Calu3 (cell line): ENCODE measurements around the gene SNRNP35. TPM values are rescaled to one million over a fixed set of nuclear protein-coding genes. Genes with fewer than 3 reads are reported as not detected.
"Not testable (repeated sequence)": the region's sequence is repeated elsewhere in the genome, so short reads cannot be mapped to it uniquely, and the experiment has no call there.

Experiments
- Bru-seq: library from RNA; stranded (reverse); fragments of 400-500 nt; gene quantifications from one replicate; lab custom pipeline; 2021; lab: Mats Ljungman, UMichigan
- BruChase-seq, 2 experiments: library from RNA; stranded (reverse); fragments of 400-500 nt; gene quantifications; one replicate each; lab custom pipeline; 2021; lab: Mats Ljungman, UMichigan
- BruUV-seq: library from RNA; stranded (reverse); fragments of 400-500 nt; replicated peaks from 2 replicates; lab custom pipeline; 2021; lab: Mats Ljungman, UMichigan
- CTCF ChIA-PET: fragments of 300-600 bp; sonication (Branson Sonifier 250); formaldehyde crosslinking; loops from one replicate; lab custom pipeline; 2022; ENCODE audit warnings: antibody characterized with exemption; lab: Charles Lee
- DNase-seq: peaks from one replicate; pipeline ENCODE4 v3.0.0; 2022
- H3K27ac Mint-ChIP-seq: one replicate; pipeline ENCODE4 v1.8.0; 2022; ENCODE audit warnings: mixed read lengths; ENCODE audit not compliant: unreplicated experiment
- H3K27me3 Mint-ChIP-seq: one replicate; pipeline ENCODE4 v1.8.0; 2022; ENCODE audit warnings: mixed read lengths; ENCODE audit not compliant: unreplicated experiment
- H3K36me3 Mint-ChIP-seq: one replicate; pipeline ENCODE4 v1.8.0; 2022; ENCODE audit warnings: mild to moderate bottlenecking, moderate library complexity, mixed read lengths; ENCODE audit not compliant: insufficient read depth, unreplicated experiment
- H3K4me1 Mint-ChIP-seq: one replicate; pipeline ENCODE4 v1.8.0; 2022; ENCODE audit warnings: mild to moderate bottlenecking, low read depth, mixed read lengths; ENCODE audit not compliant: unreplicated experiment
- H3K4me3 Mint-ChIP-seq: one replicate; pipeline ENCODE4 v1.8.0; 2022; ENCODE audit warnings: mild to moderate bottlenecking, low read depth, moderate library complexity, mixed read lengths; ENCODE audit not compliant: unreplicated experiment
- H3K9me3 Mint-ChIP-seq: one replicate; pipeline ENCODE4 v1.8.0; 2022; ENCODE audit warnings: low read depth, mixed read lengths; ENCODE audit not compliant: unreplicated experiment
- intact Hi-C: fragments of 100-400 bp; cut with micrococcal nuclease; formaldehyde crosslinking; loops from one replicate; pipeline ENCODE4 v1.10.0; 2022; ENCODE audit not compliant: unreplicated experiment
- long read RNA-seq: library from polyadenylated mRNA; stranded (forward); transcript quantifications from one replicate; pipeline ENCODE4 v2.0.0, GENCODE V29; 2022
- total RNA-seq: library from RNA; stranded (reverse); gene quantifications from 2 replicates; pipeline ENCODE4 v1.2.3, GENCODE V29; 2022
- TF ChIP-seq, protein P1 (sequence below): fragments of 200-600 bp; IDR thresholded peaks from one replicate; pipeline ENCODE4 v1.8.0; 2022; ENCODE audit warnings: antibody characterized with exemption; ENCODE audit not compliant: unreplicated experiment

The SNRNP35 gene, protein sequence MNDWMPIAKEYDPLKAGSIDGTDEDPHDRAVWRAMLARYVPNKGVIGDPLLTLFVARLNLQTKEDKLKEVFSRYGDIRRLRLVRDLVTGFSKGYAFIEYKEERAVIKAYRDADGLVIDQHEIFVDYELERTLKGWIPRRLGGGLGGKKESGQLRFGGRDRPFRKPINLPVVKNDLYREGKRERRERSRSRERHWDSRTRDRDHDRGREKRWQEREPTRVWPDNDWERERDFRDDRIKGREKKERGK
- total RNA-seq (26.9 and 34.9 TPM in 2 replicates), Bru-seq, nascent RNA (percentile 82 among the genes with signal in this experiment), BruChase-seq, experiment 1, labeled RNA remaining after a 6-hour chase (percentile 86 among the genes with signal in this experiment), BruChase-seq, experiment 2, labeled RNA remaining after a 2-hour chase (percentile 87 among the genes with signal in this experiment)
- long read RNA-seq, transcript SNRNP35-203 (2 exons, 1,975 nt), result major isoform, 33 of 52 reads
- long read RNA-seq, partial matches to known transcripts, result 0 of 52 reads
- long read RNA-seq, other reads (novel, unspliced or antisense), result 18 of 52 reads

DNA sequence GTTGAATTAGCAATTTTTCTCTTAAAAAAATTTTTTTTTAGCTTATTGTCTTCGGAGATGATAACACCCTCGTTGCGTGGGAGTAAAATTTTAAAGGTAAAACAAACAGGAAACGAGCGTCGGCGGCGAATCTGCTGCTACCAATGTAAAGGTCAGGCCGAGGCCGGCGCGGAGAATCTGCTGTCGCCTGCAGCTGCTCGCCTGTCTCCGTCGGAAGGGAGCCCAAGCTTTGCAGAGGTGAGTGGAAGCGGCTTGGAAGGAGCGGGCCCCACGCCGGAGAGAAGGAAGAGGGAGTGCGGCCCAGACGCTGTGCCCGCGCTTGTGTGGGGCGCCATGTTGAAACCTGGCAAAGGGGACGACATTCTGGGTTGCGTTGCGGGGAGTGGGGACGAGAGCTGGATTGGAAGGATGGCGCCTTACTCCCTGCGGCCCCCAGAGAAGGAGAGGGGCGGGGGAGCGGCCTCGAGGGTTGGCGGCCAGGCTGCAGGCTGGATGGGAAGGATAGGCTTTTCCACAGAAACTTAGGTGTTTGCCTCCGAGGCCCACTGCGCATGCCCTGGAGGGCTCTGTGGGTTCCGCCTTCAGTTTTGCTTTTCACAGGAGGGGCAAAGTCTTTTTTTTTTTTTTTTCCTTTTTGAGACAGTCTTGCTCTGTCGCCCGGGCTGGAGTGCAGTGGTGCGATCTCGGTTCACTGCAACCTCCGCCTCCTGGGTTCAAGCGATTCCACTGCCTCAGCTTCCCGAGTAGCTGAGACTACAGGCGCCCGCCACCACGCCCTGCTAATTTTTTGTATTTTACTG is at the start of gene SNRNP35:
Gene SNRNP35, plus strand, starts transcription at position 160 of the 800 bp plus-strand sequence. CDS start 7,402 bp downstream, outside the sequence.
- Mint-ChIP-seq H3K36me3 (peaks cover 24% of the 10 kb centered on the region), H3K4me3 (peak within 1 kb of the TSS; percentile 98), H3K27ac (peak within 1 kb of the TSS; percentile 99), H3K4me1 (peaks cover 8% of the 10 kb centered on the region), H3K27me3 (no peaks in the 10 kb centered on the region), H3K9me3 (no peaks in the 10 kb centered on the region)
- TSS peak; percentile 61 for BruUV-seq
- TF ChIP-seq, protein P1, sequence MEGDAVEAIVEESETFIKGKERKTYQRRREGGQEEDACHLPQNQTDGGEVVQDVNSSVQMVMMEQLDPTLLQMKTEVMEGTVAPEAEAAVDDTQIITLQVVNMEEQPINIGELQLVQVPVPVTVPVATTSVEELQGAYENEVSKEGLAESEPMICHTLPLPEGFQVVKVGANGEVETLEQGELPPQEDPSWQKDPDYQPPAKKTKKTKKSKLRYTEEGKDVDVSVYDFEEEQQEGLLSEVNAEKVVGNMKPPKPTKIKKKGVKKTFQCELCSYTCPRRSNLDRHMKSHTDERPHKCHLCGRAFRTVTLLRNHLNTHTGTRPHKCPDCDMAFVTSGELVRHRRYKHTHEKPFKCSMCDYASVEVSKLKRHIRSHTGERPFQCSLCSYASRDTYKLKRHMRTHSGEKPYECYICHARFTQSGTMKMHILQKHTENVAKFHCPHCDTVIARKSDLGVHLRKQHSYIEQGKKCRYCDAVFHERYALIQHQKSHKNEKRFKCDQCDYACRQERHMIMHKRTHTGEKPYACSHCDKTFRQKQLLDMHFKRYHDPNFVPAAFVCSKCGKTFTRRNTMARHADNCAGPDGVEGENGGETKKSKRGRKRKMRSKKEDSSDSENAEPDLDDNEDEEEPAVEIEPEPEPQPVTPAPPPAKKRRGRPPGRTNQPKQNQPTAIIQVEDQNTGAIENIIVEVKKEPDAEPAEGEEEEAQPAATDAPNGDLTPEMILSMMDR, result no peak
- intact Hi-C loops, result no loop called here
- DNase-seq, result peak; percentile 78
- CTCF ChIA-PET, result no interaction called here

DNA sequence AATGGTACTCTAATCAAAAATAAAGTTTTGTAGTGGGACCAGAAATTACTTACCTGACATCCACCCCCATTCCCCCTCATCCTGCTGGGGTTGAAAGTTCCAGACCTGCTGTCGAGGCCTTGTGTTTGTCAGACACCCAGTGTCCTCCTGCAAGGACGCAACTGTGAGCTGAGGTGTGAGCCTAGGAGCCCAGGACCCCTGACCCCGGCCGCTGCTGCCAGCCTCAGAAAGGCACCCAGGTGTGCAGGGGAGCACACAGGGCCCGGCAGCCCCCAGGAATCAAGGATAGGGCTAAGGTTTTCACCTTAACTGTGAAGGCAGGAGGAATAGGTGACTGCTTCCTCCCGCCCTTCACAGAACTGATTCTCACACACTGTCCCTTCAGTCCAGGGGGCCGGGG is 49.3 kb upstream of the SNRNP35 start:
- H3K27me3 Mint-ChIP-seq, intact Hi-C loops, H3K27ac Mint-ChIP-seq, DNase-seq, H3K4me3 Mint-ChIP-seq, H3K4me1 Mint-ChIP-seq, H3K9me3 Mint-ChIP-seq: not testable (repeated sequence)
- TSS peak; percentile 62 for BruUV-seq
- CTCF ChIA-PET, result interaction anchor here (0.6 to 0.7 kb wide), 2 partner anchors 210 to 471 kb away, joined by 3 to 4 read pairs; no protein-coding TSS in a partner anchor
- peaks cover 46% of the 10 kb centered on the region for H3K36me3 Mint-ChIP-seq

DNA sequence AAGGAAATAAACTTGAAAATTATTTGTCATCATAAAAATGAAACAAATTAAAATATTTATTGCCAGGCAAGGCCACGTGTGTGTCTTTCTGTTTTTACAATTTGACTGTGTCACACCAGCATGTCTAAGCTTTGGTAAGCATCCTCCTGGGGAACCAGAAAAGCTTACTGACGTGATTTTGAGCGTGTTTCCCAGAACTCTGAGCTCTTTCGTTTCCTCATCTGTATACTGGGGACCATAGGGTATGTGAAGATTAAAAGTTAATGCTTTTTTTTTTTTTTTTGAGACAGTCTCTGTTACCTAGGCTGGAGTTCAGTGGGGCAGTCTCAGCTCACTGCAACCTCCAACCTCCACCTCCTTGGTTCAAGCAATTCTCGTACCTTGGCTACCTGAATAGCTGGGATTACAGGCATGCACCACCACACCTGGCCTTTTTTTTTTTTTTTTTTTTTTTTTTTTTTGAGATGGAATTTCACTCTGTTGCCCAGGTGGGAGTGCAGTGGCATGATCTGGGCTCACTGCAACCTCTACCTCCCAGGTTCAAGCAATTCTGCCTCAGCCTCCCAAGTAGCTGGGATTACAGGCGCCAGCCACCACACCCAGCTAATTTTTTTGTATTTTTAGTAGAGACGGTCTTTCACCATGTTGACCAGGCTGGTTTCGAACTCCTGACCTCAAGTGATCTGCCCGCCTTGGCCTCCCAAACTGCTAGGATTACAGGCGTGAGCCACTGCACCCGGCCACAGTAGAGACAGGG is 48.5 kb upstream of the SNRNP35 start:
- DNase-seq, intact Hi-C loops, H3K9me3 Mint-ChIP-seq, H3K4me3 Mint-ChIP-seq, H3K27me3 Mint-ChIP-seq, H3K4me1 Mint-ChIP-seq, BruUV-seq, H3K27ac Mint-ChIP-seq: not testable (repeated sequence)
- CTCF ChIA-PET, result interaction anchor here (0.6 to 0.7 kb wide), 3 partner anchors 44 to 470 kb away, joined by 3 to 6 read pairs (median 4); no protein-coding TSS in a partner anchor
- peaks cover 38% of the 10 kb centered on the region for H3K36me3 Mint-ChIP-seq

DNA sequence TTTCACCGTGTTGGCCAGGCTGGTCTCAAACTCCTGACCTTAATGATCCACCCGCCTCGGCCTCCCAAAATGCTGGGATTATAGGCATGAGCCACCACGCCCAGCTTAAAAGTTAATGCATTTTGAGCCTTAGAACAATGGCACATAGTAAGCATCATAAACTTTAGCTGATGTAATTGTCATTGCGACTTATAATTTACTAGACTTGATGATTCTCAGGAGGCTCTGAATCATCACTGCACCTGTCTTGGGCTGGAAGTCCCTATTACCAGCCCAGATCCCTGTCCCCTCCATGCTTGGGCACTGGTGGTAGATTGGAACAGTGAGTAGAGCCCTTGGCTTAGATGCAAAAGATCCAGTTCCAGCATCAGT is 47.9 kb upstream of the SNRNP35 start:
- Mint-ChIP-seq H3K27me3 (no peaks in the 10 kb centered on the region), H3K36me3 (peaks cover 35% of the 10 kb centered on the region), H3K4me3 (no peak overlapping the region), H3K4me1 (no peaks in the 10 kb centered on the region), H3K9me3 (no peaks in the 10 kb centered on the region), H3K27ac (no peak overlapping the region)
- intact Hi-C loops, result no loop called here
- BruUV-seq, result no TSS peak
- TF ChIP-seq, protein P1, result no peak
- CTCF ChIA-PET, result interaction anchor here (0.7 kb wide), 2 partner anchors 45 to 462 kb away, joined by 6 read pairs; no protein-coding TSS in a partner anchor
- DNase-seq, result no peak
